ENCODE results near the gene SH2D3C. TPM values are rescaled to one million over a fixed set of nuclear protein-coding genes. Genes with fewer than 3 reads are reported as not detected.

Gene SH2D3C
- total and polyA plus RNA-seq, 9 of the 15 experiments (the other 6 are each of a cell fraction or from before 2014, with no cell fraction given): 0.03 to 1.2 (median 0.22) TPM; not detected in 1

DNA sequence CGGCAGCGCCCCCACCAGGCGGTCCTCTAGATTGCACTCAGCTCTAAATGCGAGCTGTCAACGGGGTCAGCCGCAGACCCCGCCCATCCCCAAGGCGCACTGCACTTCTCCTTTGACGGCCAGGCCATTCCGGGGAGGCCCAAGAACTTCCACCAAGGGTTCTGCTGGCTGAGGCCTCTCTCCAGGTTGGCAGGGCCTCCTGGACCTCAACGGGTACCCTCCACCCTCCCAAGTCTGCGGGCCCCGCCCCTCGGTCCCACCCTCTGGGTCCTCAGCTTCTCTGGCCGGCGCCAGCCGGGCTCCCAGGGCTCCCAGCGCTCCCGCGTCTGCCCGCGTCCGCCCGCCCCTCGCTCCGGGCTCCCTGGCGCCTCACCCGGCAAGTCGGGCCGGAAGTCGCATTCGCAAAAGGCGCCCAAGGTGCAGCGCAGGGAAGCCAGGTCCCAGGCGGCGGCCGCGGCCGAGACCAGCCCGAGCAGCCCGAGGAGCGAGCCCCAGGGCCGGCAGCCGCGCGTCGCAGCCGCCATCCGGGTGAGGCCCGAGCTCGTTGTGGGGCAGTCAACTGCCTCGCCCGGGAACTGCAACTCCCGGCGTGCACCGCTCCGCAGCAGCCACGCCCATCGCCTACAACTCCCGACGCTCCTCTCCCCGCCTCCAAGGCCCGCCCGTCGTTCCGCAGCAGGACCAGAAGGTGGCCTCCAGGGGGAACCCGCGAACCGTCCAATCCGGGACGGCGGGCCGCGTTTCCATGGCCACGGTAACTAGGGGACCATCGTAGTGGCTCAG, 43.5 kb downstream of the SH2D3C start, which contains the start of gene TOR2A (continued):
- TF ChIP-seq SRSF9 (IDR thresholded peaks at IDR 0.05; ENCODE audit: borderline replicate concordance, low read depth, low read length) (no peak), HNRNPH1 (optimal IDR thresholded peaks at IDR 0.05; ENCODE audit: low read depth, low read length) (no peak), MNT (conservative IDR thresholded peaks at IDR 0.05) (peak in 1 of 2 experiments; percentile 78), CHD7 (IDR thresholded peaks at IDR 0.05; ENCODE audit: low read depth, low read length) (no peak), EGR1 (conservative IDR thresholded peaks at IDR 0.05) (peak; percentile 22; the same call in 1 of the 2 replicates), ZFP36 (IDR thresholded peaks at IDR 0.05; ENCODE audit: low read depth, low read length, partially characterized antibody) (peak; percentile 73), ZBTB7A (IDR thresholded peaks at IDR 0.05; ENCODE audit: borderline replicate concordance, control insufficient read depth, low read depth, low read length) (peak; percentile 91), RAD21 (CRISPR knock-in tag; conservative IDR thresholded peaks at IDR 0.05 in 1 of 2, IDR thresholded peaks at IDR 0.05 in 1 of 2) (peak; percentile 98 to 99), CXXC5 (CRISPR knock-in tag; IDR thresholded peaks at IDR 0.05) (peak; percentile 85), NR2F6 (CRISPR knock-in tag; IDR thresholded peaks at IDR 0.05) (peak; percentile 62; the same call in 1 of the 2 replicates), ZNF253 (CRISPR knock-in tag; conservative IDR thresholded peaks at IDR 0.05) (no peak)
- TF ChIP-seq, protein P1, sequence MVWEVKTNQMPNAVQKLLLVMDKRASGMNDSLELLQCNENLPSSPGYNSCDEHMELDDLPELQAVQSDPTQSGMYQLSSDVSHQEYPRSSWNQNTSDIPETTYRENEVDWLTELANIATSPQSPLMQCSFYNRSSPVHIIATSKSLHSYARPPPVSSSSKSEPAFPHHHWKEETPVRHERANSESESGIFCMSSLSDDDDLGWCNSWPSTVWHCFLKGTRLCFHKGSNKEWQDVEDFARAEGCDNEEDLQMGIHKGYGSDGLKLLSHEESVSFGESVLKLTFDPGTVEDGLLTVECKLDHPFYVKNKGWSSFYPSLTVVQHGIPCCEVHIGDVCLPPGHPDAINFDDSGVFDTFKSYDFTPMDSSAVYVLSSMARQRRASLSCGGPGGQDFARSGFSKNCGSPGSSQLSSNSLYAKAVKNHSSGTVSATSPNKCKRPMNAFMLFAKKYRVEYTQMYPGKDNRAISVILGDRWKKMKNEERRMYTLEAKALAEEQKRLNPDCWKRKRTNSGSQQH (CRISPR knock-in tag; IDR thresholded peaks at IDR 0.05): no peak

Data from K562 (cell line).